SK-N-MC (cell line): ENCODE measurements around the gene GLP1R.

ENCODE experiments used
- EZH2 ChIP-seq: fragments of 200-600 bp; sonication (generic); IDR thresholded peaks from one replicate; pipeline ENCODE4 v1.6.1; 2017; ENCODE audit warnings: antibody characterized with exemption
- POLR2AphosphoS5 ChIP-seq: IDR thresholded peaks from 2 replicates; pipeline ENCODE4 v1.6.1; 2012; ENCODE audit warnings: mild to moderate bottlenecking, low read depth, low read length, borderline replicate concordance

DNA sequence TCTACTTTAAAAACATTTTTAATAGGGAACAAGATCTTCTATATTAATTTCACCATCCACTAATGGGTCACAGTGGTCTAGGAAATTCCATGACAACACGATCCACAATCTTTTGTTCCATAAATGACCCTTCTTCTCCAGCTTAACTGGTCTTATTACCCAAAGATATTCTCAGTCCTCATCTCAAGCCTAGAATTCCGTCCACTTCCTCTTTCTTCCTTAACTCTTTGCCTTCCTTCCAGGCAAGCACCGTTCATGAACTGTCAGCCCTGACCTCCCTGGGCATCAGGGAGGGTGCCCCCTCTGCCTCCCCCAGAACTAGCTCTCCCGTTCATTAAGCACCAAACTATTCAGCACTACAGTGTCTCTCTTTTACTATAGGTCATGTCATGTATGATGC, 58.5 kb downstream of the GLP1R start:
- TF ChIP-seq EZH2 (no peak), POLR2AphosphoS5 (no peak)
